Heart right ventricle (tissue), 16 donors: ENCODE measurements around the gene SMURF2. TPM values are rescaled to one million over a fixed set of nuclear protein-coding genes. Genes with fewer than 3 reads are reported as not detected.
"Not testable (repeated sequence)": the region's sequence is repeated elsewhere in the genome, so short reads cannot be mapped to it uniquely, and the experiment has no call there.

Source experiments
- ATAC-seq, 8 donors: fragments of 200-7000 bp; cut with Tn5 transposase; one replicate each; pipeline ENCODE4 v1.9.1; 2020; ENCODE audit warnings: mild to moderate bottlenecking in 8 of 8, moderate library complexity in 8 of 8, moderate number of reproducible peaks in 1 of 8
- DNase-seq, 2 donors: peaks; one replicate each; pipeline ENCODE4 v3.0.0-alpha.2; 2020
- H3K27ac ChIP-seq, 10 donors: fragments of 200-600 bp; sonication (generic) in 2 of 10; one replicate each; pipeline versions ENCODE4 v1.5.0 to v1.8.0; 2020 to 2022; ENCODE audit warnings: mild to moderate bottlenecking in 3 of 10
- H3K27me3 ChIP-seq, 7 donors: fragments of 200-600 bp; one replicate each; pipeline ENCODE4 v1.8.0; 2021 to 2022; ENCODE audit warnings: mild to moderate bottlenecking in 2 of 7
- H3K36me3 ChIP-seq, 9 donors: fragments of 200-600 bp; sonication (generic) in 1 of 9; one replicate each; pipeline versions ENCODE4 v1.5.0 to v1.8.0; 2020 to 2022; ENCODE audit warnings: mild to moderate bottlenecking in 2 of 9
- H3K4me1 ChIP-seq, 9 donors: fragments of 200-600 bp; sonication (generic) in 1 of 9; one replicate each; pipeline versions ENCODE4 v1.5.0 to v1.8.0; 2020 to 2022; ENCODE audit warnings: mild to moderate bottlenecking in 4 of 9
- H3K4me3 ChIP-seq, 10 donors: fragments of 200-600 bp; sonication (generic) in 2 of 10; one replicate each; pipeline versions ENCODE4 v1.5.0 to v1.8.0; 2020 to 2022; ENCODE audit warnings: mild to moderate bottlenecking in 7 of 10, moderate library complexity in 2 of 10
- H3K9me3 ChIP-seq, 11 donors: fragments of 200-600 bp in 10 of 11; sonication (generic) in 2 of 11; one replicate each; pipeline versions ENCODE4 v1.5.0 to v1.8.0; 2013 to 2022; ENCODE audit warnings: mild to moderate bottlenecking in 2 of 11, control low read depth in 1 of 11, moderate library complexity in 1 of 11
- WGBS, 2 donors: extraction: QIAGEN DNeasy Blood & Tissue Kit; methylation state at CpG; one replicate each; pipeline ENCODE4 v1.1.7; 2013; ENCODE audit warnings: inconsistent platforms in 1 of 2; 5-methylcytosine and 5-hydroxymethylcytosine counted together
- intact Hi-C, 10 donors: fragments of 100-400 bp; cut with DNase I; formaldehyde crosslinking; loops; one replicate each; pipeline versions ENCODE4 v1.11.1 to v1.14.2; 2022
- polyA plus RNA-seq, 2 donors: library from polyadenylated mRNA; stranded (reverse); fragments of 200-250 nt; gene quantifications; one replicate each; pipeline ENCODE4 v1.2.3, GENCODE V29; 2013
- total RNA-seq, 10 donors: library from RNA; stranded (reverse); fragmentation: NEBNext Ultra II Directional in 3 of 10; extraction: Animal tissue kit (Norgen Biotek cat#: 25700) in 3 of 10; gene quantifications; one replicate each; pipeline versions ENCODE4 v1.2.1 to v1.2.4, GENCODE V29; 2021 to 2023
- TF ChIP-seq, protein P1 (sequence below), 9 donors: fragments of 200-600 bp; sonication (generic) in 2 of 9; IDR thresholded peaks; one replicate each; pipeline versions ENCODE4 v1.5.0 to v1.8.0; 2021 to 2022; ENCODE audit warnings: antibody characterized with exemption in 9 of 9, mild to moderate bottlenecking in 5 of 9, moderate library complexity in 1 of 9
- donor health status: Arrhythmogenic right ventricular cardiomyopathy.
- donor health status: ischemic (EF 13 %, LVEDD 7.1; RV severe dilation, severe dysfunction).
- donor health status: healthy with polysubstance abuse.
- donor health status: DM: no; HTN: yes; CAD: no.
- donor health status: DM: no; HTN: no; CAD: no.
- donor health status: ischemic (EF 25% LVEDD 6.9; RV normal size, moderate dysfunction).
- donor health status: ischemic (EF 25% LVEDD 5.7; RV mildly dilated, moderate dysfunction).
- donor health status: healthy.
- donor health status: DM: yes; HTN: yes; CAD: no.
- donor health status: Ischemic cardiomyopathy.
- donor health status: ischemic (EF 35%, LVEDD 5.7; RV mildly dilated, moderate dysfunction).
- donor health status: nonischemic (EF 11% LVEDD 7.7; RV severe dilation, severe dysfunction).
- donor health status: DM: yes; HTN: yes; CAD: no.
- donor health status: PGD.
- donor health status: ischemic (EF 29% LVEDD 5.4; RV normal size, mild dysfunction).
- donor health status: nonischemic (EF 23%, LVEDD 6.1; RV moderate dilation, normal function).

Gene SMURF2
- total and polyA plus RNA-seq, 12 donors = 4.0 to 15.5 (median 12.2) TPM

DNA sequence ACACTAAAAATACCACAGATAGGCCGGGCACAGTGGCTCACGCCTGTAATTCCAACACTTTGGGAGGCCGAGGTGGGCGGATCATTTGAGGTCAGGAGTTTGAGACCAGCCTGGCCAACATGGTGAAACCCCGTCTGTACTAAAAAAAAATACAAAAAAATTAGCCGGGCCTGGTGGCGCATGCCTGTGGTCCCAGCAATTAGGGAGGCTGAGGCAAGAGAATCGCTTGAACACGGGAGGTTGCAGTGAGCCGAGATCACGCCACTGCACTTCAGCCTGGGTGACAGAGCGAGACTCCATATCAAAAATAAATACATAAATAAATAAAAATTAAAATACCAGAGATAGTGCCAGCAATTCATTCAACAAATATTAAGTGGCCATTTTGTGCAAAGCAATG, 1.7 kb upstream of the SMURF2 start:
- WGBS, 2 donors = 96 to 99% methylated on average over 12 of the region's 12 CpGs
- not testable (repeated sequence) for ATAC-seq

DNA sequence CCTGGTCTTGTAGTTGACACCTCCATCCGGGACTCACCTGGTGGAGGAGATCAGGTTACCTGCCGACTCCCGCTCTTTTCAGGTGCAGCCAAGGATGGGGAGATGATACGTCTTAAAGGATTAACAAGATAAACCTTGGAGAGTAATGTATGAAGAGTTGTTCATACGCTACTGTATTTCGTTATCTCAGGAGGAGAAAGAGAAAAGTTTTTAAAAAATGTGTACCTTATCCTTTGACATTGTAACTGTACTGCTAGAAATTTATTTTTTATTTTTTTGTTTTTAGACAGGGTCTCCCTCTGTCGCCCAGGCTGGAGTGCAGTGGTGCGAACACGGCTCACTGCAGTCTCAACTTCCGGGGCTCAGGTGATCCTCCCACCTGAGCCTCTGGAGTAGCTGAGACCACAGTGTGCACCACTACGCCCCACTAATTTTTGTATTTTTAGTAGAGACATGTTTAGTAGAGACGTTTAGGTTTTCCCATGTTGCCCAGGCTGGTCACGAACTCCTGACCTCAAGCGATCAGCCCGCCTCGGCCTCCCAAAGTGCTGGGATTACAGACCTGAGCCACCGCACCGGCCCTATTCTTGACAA, 764 bp upstream of the SMURF2 start:
- intact Hi-C loops = loop anchor here in 7 of 10 donors (5.0 to 10.0 kb wide), 4 partner anchors 59 to 74 kb away; no protein-coding TSS in a partner anchor
- H3K4me3 ChIP-seq = peak overlapping the region; percentile 21 to 84 (median 78)

More for the DNA sequence above, 1.7 kb upstream of the SMURF2 start:
- peaks cover 0 to 27% (median 21%) of the 10 kb centered on the region in 9 donors for H3K4me1 ChIP-seq
- intact Hi-C loops = loop anchor here in 7 of 10 donors (5.0 to 10.0 kb wide), 4 partner anchors 58 to 73 kb away; no protein-coding TSS in a partner anchor
- not testable (repeated sequence) for H3K36me3 ChIP-seq, H3K27me3 ChIP-seq, H3K27ac ChIP-seq, H3K4me3 ChIP-seq, H3K9me3 ChIP-seq, DNase-seq

DNA sequence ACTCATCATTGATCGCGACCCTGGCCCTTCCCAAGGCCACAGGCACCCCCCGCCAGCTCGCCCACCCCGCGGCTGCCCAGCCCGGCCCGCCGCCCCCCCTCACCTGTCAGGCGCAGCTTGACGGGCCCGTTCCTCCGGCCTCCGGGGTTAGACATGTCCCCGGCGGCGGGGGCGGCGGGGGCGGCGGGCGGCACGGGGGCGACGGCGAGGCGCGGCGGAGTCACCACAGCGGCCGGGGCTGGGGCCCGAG, 456 bp downstream of the SMURF2 start:
- H3K4me3 ChIP-seq = peak overlapping the region; percentile 69 to 84 (median 78)
- no peaks in the 10 kb centered on the region for H3K36me3 ChIP-seq
- peak overlapping the region; percentile 83 to 98 (median 94) for H3K27ac ChIP-seq
- no peaks in the 10 kb centered on the region for H3K9me3 ChIP-seq
- WGBS, 2 donors = 0 to 2% methylated on average over 25 to 32 of the region's 32 CpGs
- ATAC-seq (peak in 6 of 8 donors; percentile 31 to 54 (median 44)), DNase-seq (peak in 1 of 2 donors; percentile 51)
- intact Hi-C loops = loop anchor here in 7 of 10 donors (5.0 to 10.0 kb wide), 4 partner anchors 61 to 76 kb away; no protein-coding TSS in a partner anchor
- TF ChIP-seq, protein P1, sequence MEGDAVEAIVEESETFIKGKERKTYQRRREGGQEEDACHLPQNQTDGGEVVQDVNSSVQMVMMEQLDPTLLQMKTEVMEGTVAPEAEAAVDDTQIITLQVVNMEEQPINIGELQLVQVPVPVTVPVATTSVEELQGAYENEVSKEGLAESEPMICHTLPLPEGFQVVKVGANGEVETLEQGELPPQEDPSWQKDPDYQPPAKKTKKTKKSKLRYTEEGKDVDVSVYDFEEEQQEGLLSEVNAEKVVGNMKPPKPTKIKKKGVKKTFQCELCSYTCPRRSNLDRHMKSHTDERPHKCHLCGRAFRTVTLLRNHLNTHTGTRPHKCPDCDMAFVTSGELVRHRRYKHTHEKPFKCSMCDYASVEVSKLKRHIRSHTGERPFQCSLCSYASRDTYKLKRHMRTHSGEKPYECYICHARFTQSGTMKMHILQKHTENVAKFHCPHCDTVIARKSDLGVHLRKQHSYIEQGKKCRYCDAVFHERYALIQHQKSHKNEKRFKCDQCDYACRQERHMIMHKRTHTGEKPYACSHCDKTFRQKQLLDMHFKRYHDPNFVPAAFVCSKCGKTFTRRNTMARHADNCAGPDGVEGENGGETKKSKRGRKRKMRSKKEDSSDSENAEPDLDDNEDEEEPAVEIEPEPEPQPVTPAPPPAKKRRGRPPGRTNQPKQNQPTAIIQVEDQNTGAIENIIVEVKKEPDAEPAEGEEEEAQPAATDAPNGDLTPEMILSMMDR (IDR thresholded peaks at IDR 0.05) = no peak
- peaks cover 0 to 46% (median 30%) of the 10 kb centered on the region in 9 donors for H3K4me1 ChIP-seq
- H3K27me3 ChIP-seq = no peaks in the 10 kb centered on the region

More for the DNA sequence above, 764 bp upstream of the SMURF2 start:
- TF ChIP-seq, protein P1 (IDR thresholded peaks at IDR 0.05) = no peak
- Histone ChIP-seq H3K27me3 (no peaks in the 10 kb centered on the region), H3K27ac (peak overlapping the region in 7 of 10 donors; percentile 83 to 98 (median 96)), H3K9me3 (no peaks in the 10 kb centered on the region), H3K36me3 (no peaks in the 10 kb centered on the region), H3K4me1 (peaks cover 0 to 35% (median 27%) of the 10 kb centered on the region in 9 donors)
- ATAC-seq (no peak), DNase-seq (no peak)
- WGBS, 2 donors = 71 to 73% methylated on average over 18 of the region's 18 CpGs

DNA sequence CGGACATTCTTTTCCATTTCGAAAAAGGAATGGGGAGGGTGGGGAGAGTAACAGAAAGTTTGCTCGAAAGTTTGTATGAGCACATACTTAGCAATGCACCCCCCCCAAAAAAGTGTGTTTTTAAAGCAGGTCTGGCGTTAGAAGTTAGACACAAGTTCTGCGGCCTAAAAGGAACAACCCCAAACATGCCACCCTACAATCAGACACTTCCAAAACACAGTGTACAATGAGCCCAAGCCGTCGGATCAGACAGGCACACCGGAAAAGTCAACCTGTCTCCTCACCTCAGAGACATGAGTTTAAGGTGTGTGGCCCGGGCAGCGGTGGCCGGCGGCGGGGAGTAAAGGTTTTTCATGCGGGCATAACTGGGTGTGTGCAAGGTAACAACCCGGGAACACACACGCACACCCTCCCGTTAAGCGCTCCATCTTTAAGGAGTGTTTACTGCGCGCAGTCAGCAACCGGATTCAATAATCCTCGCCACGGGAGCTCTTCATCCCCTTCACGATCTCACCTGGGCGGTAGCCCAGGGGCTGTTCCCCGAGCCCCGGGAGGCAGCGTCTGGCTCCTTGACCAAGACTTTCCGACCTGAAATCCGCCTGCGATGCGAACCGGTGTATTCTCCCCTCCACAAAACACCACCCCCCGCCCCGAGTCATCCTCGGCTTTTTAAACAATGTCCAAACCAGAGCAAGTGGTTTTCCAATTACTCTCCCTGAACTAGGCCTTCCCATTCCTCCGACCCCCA, 955 bp downstream of the SMURF2 start:
- H3K9me3 ChIP-seq, H3K36me3 ChIP-seq, H3K27me3 ChIP-seq: not testable (repeated sequence)
- Histone ChIP-seq H3K4me3 (peak overlapping the region; percentile 69 to 84 (median 78)), H3K4me1 (peaks cover 0 to 51% (median 30%) of the 10 kb centered on the region in 9 donors), H3K27ac (peak overlapping the region; percentile 83 to 98 (median 94))
- intact Hi-C loops = loop anchor here in 7 of 10 donors (5.0 to 10.0 kb wide), 4 partner anchors 61 to 76 kb away; no protein-coding TSS in a partner anchor
- DNase-seq (peak in 1 of 2 donors; percentile 28), ATAC-seq (peak in 7 of 8 donors; percentile 7 to 60 (median 33))
- WGBS, 2 donors = 0 to 1% methylated on average over 37 of the region's 37 CpGs

DNA sequence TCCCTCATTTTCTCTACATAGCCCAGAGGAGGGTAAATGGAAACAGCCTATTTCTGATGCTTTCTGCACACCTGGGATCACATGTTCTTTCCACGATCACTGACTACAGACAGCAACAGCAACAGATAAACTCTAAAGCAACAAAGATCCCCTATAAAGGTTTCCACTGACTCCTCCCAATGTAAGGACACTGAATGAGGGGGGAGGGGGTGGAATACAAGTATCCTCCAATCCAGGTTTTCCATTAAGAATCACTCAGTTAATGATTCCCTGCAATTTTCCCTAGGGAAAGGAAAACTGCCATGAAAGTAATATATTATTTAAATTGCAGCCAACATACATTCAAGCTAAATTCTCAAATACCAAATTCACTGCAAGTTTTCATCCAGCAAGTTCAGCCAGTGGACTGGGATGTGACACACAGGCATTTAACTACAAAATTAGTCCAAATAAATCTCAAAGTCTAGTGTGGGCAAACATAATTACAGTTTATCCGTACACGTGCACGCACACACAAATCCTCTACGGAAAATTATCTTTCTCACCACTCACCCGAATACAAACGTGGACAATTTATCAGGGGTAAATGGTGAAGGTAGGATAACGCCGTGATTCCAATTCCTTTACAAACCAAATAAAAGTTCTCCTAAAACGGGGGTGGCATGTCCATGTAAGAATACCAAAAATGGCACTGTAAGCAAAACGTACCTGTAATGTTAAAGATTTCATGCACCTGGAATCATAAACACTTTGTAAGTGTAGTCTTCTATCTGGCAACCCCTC, 1.7 kb downstream of the SMURF2 start:
- Histone ChIP-seq H3K4me1 (peaks cover 0 to 53% (median 30%) of the 10 kb centered on the region in 9 donors), H3K4me3 (peak overlapping the region in 9 of 10 donors; percentile 69 to 84 (median 79)), H3K27ac (peak overlapping the region in 6 of 10 donors; percentile 83 to 96 (median 94))
- not testable (repeated sequence) for H3K36me3 ChIP-seq, DNase-seq, H3K27me3 ChIP-seq, H3K9me3 ChIP-seq, ATAC-seq
- WGBS, 2 donors = 11 to 15% methylated on average over 11 of the region's 11 CpGs
- intact Hi-C loops = loop anchor here in 7 of 10 donors (5.0 to 10.0 kb wide), 4 partner anchors 62 to 77 kb away; no protein-coding TSS in a partner anchor
